Measurements from ENCODE around the gene IFI27.
"Not testable (repeated sequence)": the region's sequence is repeated elsewhere in the genome, so short reads cannot be mapped to it uniquely, and the experiment has no call there.

Gene IFI27

DNA sequence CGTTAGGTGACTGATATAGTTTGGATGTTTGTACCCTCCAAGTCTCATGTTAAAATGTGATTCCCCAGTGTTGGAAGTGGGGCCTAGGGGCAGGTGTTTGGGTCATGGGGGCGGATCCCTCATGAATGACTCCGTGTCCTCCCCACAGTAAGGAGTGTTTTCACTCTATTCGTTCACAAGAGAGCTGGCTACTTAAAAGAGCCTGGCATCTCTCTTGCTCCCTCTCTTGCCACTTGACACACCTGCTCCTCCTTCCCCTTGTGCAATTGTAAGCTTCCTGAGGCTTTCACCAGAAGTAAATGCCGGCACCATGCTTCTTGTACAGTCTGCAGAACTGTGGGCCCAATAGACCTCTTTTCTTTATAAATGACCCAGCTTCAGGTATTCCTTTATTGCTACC lies 16.3 kb downstream of the IFI27 start:
- no peak for DNase-seq

DNA sequence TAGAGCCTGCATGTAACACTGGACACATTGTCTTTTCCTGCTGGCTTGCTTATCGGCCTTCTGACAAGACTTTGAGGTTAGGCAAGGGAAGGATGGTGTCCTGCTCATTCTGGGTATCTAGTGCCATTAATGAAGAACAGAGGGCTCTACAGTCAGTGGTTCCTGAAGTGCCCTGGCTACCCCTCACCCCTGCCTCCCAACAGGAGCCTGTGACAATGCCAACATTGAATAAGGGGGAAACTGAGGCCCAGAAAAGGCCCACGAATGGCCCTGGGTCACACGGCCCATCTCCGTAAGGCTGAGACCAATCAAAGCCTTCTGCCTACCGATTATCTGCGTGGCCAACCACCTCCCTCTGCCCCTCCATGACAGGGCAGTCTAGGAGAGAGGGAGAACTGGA lies 16.8 kb downstream of the IFI27 start:
- no peak for DNase-seq

DNA sequence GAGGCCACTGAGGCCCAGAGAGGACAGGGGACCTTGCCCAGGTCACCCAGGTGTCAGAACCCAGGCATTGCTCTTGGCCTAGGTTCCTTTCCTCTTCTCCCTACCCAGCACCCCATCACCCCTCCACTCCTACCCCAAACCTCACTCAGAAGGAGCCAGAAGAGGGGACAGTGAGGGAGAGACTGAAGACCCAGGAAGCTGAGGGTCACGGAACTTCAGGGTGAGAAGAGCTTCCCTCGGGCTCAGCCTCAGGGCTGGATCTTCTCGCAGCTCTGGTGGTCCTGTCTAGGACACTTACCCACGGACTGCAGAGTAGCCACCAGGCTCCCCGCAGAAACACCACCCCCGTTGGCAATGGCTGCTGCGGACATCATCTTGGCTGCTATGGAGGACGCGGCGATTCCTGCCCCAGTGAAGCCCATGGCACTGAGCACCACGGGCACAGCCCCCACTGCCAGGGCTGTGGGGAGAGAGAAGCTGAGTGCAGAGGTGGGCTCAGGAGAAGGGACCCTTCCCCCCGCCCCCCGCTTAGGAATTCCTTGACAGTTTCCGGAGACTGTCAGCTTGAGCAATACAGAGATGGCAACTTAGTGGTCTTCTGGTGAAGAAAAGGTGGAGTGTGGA lies 17.8 kb downstream of the IFI27 start:
- DNase-seq, result no peak

DNA sequence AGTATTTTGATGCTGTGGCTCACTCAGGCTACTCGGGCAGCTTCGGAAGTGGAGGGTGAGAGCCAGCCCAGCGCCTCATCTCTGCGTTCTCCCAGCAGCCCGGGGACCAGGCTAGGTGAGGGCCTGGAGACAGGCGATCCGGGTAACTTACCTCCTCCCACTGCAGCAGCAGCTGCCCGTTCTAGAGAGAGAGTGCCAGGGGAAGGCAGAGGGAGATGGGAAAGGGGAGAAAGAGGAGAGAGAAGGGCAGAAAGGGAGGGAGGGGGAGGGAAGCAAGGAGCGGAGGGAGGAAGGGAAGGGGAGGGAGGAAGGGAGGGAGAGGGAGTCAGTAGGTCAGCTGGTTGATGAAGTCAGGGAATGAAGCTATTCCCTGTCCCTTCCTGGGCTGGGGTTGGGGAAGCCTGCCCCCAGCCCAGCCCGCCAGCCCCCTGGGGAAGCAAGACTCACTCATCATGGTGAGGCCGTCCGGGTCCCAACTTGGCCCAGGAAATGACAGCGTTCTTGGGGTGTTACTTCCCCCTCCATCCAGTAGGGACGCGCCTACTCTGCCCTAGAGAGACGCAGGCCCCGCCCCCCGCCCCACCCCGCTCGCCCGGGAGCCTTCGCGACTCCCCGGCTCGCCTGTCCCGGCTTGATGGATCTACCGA lies 18.7 kb downstream of the IFI27 start, which contains the start of gene IFI27L2:
Gene IFI27L2 (minus strand): TSS at position 494 of the 647 bp plus-strand sequence. CDS start 40 bp downstream, at position 454.
- DNase-seq, result peak; percentile 69

DNA sequence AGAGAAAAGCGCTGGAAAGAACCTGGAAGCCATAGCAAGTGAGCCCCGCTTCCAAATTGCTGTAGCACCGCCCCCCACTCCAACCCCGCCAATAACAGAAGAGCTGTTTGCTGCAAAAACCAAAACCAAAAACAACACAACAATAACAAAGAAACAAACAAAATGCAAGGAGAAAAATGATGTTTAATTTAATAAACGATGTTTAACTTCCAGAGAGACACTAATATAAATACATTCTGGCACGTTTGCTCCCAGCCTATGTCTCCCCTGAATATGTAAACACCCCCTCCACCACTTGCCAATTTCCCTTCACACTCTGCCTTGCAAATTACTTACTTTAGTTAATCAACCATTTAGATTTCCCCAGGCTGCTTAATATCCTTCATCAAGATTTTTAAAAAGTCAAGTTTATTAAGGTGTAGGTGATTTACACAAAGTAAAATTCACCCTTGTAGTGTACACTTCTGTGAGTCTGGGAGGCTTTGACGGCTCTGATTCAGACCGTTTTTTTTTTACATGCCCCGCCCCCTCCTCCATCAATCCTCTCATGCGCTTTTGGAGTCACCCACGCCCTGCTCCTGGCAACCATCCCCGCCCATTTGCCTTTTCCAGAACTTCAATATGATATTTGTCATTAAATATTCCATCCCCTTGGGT lies 19.4 kb downstream of the IFI27 start:
- peak; percentile 24 for DNase-seq

DNA sequence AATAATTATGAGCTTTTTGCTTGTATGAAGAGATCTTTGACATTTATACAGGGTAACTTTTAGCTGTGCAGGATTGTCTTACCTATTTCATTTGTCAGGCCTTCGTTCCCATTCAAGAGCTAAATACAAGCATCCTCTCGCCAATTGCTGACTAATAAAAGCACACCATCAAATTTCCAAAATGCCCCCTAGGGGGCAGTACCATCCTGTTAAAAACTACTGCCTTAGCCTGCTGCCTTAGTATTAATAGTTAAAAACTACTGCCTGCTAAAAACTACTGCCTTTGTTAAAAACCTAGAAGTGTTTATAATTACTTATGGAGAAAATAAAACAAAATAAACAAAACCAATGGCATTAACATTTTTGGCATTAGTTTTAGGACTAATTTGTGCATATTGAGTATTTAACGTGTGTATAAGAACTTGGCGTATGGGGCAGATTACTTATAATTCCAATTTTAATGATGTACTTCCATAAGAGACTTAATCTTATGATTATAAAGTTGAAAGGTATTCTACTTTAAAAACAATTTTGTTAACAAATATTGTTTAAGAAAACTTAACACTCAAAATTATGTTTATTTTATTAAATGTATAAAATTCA lies 21.9 kb downstream of the IFI27 start:
- DNase-seq, result peak; percentile 76

DNA sequence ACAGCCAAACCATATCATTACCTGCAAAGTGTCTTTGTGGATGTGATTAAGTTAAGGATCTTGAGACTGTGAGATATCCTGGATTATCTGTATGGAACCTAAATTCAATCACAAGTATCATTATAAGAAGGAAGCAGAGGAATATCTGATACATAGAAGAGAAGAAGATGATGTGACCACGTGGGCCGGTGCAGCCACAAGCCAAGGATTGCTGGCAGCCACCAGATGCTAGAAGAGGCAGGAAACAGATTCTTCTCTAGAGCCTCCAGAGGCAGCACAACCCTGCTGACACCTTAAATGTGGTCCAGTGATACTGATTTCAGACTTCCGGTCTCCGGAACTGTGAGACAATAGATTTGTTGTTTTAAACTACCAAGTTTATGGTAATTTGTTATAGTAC lies 24.9 kb downstream of the IFI27 start:
- DNase-seq, result no peak

DNA sequence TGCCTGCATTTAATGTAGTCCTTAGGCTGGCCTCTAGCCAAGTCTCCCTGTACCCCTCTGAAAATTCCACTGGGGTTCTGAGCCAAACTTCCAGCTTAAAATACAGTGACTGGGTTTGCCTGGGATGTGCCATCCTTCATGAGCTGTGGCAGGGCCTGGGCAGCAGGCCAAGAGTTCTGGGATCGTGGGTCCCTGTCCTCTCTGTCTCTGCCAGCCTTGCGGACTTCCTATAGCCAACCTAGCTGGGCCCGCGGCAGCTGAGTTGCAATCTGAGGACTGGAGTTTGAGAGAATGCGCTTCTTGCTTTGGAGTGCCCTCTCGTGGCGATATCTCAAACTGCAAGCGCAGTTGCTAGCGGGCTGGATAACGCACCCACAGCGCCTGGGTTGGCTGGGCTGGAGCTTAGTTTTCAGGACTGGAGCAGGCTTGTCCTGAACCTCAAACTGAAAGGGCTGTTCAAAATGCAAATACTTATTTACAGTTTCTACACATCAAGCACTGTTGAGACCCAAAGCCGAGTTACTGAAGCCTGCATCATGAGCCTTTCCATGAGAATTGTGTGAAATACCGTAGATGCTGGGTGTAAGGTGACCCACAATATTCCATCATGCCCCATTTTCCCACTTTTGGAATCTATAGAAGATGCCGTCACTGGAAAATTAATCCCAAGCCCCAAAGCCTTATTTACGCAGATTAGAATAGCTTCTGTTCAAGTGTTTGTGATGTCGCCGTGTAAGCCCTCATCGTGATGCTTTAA lies 26.2 kb downstream of the IFI27 start:
- DNase-seq, result peak; percentile 81

DNA sequence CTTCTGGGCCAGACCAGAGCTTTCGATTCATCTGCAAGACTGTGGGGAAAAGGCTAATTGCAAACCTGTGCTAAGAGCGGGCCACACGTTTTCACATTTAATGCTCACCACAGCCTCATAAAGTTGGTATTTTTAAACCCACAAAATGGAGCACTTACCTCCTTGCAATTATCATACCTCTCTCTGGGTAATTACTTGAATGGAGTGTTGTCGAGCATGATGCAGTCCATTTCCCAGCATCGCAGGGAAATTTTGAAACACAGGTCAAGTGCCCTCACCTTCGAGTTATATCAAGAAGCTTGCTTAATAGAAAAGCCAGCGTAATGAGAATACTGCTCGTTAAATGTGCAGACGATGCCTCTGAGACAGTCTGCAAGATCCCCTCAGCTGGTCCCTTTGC lies 27.7 kb downstream of the IFI27 start:
- no peak for DNase-seq

DNA sequence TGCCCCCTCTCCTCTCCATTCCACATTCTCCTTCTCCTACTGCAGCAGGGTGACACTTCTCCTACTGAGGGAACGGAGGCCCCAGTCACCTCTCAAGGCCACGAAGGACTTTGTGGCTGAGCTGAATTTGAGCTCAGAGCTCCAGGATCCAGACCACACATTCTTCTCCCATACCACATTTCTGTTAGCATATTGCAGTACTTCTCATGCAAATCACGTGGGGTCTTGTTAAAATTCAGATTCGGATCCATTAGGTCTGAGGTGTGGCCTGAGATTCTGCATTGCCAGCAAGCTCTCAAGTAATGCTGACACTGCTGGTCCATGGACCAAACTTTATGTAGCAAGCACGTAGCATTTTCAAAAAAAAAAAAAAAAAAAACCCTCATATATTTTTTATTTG lies 28.5 kb downstream of the IFI27 start:
- DNase-seq, result no peak

DNA sequence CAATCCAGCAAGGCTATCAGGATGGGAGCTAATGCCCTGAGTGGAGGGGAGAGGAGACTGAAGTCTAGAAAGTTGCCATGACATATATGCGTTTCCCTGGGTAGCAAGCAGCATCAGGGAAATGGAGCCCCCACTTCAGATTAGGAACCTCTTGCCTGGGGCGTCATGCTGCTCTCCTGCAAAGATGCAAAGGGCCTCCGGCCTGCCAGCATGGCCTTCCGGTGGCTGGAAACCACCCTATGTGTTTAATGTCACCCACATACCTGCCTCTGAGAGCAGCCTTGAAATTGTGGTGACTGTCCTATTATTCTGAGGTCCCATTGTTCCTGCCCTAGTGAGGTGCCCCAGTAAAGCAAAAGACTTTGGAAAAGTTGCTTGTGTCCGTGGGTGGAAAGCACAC lies 28.9 kb downstream of the IFI27 start:
- no peak for DNase-seq

DNA sequence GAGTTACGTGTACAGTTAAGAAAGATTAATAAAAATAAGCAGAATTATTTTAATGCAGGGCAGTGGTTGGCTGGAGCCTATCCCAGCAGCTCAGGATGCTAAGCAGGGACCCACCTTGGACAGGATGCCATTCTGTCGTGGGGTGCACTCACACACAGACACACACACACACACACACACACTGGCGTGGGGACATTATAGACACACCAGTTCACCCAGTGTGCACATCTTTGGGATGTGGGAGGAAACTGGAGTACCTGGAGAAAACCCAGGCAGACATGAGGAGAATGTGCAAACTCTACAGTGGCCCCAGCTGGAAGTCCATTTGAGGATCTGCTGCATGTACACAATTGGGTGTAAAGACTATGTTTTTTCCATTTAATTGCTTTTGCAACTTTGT lies 31.7 kb downstream of the IFI27 start:
- DNase-seq, result no peak

DNA sequence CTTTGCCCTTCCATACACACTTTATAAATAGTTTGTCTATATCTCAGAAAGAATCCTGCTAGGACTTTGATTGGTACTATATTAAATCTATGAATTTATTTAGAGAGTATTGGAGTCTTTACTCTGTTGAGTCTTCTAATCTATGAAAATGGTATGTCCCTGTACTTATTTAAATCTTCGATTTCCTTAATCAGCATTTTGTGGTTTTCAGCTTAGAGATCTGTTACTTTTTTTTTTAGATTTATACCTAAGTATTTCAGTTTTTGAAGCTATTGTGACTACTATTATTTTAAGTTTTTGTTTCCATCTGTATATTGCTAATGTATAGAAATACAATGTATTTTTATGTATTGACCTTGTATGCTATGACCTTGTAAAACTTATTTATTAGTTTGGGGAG lies 32.3 kb downstream of the IFI27 start:
- no peak for DNase-seq

DNA sequence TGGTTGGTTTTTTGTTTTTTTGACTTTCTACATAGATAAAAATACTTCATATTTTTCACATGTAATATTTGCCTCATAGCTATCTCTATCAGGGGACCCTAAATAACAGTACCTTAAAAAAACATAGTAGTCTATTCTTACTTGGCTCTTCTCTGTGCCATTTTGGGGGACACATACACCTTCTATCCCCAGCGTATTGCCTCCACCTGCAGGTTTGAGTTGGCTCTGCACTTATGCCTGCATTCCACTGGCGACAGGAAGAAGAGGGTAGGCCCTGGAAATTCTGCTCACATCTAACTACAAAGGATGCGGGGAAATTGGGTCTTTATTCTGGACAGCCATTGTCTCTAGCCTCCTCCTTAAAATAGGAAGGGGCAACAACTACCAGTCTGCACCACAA lies 32.7 kb downstream of the IFI27 start:
- no peak for DNase-seq

DNA sequence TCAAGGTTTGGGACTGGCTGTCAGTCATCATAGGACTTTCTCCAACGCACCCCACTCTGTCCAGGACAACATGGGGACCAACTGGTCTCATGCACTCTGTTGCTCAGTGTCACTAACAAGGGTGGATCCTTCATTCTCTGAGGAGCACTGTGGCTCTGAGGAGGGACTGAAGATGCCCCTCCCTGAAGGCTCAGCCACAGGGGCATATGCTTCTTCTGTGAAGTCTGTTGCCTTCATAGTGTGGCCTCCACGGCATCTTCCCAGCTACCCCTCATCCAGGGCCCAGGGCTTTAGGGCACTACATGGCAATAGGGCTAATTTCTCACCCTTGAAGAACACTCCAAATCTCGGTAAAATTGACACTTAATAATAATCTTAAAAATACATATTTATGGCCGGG lies 33.2 kb downstream of the IFI27 start:
- DNase-seq, result no peak

DNA sequence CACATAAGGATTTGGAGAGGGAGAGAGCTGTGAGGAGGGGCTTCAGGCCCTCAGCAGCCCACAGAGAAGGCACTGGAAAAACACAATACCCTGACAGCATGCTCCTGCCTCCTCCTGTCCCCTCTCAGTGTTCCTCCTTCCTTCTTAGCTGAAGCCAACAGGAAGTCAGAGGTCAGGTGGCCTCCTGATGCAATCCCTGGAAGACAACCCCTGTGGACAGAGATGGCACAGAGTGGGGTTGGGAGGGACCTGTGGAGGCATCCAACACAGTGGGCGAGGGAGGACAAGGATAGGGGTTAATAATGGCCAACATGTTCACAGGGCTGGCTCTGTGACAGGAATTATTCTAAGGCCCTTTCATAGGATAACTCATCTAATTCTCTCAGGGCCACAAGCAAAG lies 34.2 kb downstream of the IFI27 start:
- DNase-seq, result no peak

DNA sequence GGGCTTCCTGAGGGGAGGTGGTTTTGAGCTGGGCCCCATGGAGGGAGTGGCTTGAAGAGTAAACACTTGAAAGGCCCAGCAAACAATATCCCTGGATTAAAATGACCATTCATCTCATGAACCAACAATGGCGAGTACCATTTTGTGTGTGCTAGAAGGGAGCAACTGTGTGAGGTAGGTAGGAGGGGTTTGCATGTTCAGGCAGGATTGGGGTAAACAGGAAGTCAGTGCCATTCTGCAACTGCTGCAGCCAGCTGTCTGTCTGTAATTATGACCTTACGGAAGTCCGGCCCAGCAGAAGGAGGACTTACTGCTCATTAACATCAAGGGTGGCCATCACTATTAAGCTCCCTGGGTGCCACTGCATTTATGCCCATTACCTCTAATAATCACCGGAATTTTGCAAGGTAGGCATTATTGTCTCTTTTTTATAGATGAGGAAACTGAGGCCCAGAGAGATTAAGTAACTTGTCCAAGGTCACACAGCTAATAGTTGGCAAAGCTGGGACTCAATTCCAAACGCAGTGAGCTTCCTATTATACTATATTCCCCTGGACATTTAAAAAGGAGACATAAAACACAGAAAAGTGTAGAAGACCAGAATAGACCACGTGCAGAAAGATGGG lies 35.5 kb downstream of the IFI27 start:
- no peak for DNase-seq

DNA sequence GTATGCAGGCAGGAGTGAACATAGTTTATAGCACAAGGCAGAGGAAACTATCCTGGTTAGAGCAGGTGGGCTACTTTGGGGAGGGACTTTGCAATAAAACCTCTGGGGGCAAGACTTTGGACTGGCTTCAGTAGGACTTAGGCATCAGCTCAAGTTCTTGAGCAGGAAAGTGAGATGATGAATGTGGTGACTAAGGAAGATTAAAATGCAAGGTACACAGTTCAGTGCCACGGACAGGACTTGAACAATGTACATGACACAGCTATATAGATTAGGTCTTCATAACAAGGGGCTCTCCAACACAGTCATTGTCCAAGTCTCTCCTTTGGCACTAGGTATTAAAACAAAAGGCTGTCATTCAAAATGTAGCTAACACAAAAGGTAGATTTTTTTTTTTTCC lies 42.1 kb downstream of the IFI27 start:
- DNase-seq, result no peak

DNA sequence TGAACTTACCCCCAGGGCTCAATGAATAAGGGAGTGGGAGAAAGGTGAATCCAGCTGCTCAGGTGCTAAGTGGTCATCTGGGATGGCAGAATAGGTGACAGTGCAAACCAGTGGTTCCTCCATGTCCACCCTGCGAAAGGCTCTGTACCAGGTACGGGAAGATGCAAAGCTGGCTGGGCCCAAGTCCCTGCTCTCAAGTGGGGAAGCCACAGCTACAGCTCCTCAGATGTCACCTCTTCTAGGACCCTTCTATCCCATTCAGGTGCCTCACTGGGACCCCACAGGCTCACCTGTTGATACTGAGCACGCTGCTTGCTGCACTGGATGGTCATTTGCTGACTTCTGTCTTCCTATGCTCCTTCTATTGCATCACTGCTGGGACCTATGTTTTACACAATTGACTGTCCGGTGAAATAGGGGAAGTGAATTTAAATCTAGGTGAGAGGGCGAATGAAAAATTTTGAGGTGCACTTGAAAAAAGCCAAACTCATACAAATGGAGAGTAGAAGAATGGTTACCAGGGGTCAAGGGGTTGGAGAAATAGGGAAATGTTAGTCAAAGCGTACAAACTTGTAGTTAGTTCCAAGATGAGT lies 43.3 kb downstream of the IFI27 start:
- no peak for DNase-seq

DNA sequence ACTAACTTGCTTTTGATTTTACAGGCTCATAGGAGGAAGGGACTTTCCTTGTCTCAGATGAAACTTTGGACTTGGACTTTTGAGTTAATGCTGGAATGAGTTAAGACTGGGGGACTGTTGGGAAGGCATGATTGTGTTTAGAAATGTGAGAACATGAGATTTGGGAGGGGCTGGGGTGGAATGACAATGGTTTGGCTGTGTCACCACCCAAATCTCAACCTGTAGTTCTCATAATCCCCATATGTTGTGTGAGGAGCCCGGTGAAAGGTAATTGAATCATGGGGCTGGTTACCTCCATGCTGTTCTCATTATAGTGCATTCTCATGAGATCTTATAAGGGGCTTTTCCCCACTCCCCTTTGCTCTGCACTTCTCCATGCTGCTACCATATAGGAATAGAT lies 45.6 kb downstream of the IFI27 start:
- not testable (repeated sequence) for DNase-seq

DNA sequence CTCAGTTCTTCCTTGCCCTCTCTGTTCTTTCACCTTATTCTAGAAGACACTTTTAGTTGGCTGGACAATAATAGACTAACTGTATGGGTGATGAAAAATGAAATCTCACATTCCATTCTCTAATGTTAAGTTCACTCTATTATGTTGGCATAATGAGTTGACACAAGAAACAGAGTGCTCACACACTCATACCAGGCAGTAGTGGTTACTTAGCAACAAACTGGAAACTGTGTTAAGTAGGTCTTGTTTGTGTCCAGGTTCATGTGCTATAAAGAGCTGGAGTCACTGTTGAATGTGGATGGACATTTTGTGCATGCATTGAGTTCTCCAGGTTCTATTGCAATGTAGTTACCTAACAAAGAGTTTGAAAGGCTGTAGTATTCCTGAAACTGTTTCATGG lies 46.7 kb downstream of the IFI27 start:
- DNase-seq, result no peak

DNA sequence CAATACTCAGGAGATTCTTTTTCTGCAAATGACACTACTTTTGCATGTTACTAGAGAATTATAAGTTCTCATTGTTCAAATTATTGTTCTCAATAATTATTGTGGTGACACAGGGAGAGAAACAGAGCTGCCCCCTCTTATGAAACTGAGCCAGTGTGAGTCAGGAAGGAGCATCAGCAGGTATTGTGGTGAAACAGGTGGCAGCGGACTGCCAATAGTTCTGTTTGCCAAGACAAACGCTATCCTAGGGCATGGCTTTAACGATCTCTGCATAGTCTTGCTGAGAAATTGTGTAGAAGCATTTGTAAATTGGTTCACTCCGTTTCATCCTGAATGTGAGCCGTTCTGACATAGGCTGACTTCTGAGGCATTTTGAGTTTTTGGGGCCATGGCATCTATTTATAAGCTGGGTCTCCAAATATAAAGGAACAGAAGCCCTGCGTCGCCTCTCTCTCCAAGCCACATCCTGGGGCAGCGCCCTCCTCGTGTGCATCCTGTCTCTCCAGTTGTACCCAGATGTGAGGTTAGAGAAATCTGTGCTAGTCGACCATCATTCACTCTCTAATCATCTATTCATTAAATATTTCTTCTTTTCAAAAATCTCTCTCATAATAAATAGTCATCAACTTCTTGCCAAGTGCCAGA lies 47.8 kb downstream of the IFI27 start:
- DNase-seq, result peak; percentile 19

Data from CD4-positive, alpha-beta T cell treated with Interleukin-4 for 4 hours (primary cell).